ENCODE data around the gene TRIM49D1.
"Not testable (repeated sequence)": the region's sequence is repeated elsewhere in the genome, so short reads cannot be mapped to it uniquely, and the experiment has no call there.

TRIM49D1 gene

DNA sequence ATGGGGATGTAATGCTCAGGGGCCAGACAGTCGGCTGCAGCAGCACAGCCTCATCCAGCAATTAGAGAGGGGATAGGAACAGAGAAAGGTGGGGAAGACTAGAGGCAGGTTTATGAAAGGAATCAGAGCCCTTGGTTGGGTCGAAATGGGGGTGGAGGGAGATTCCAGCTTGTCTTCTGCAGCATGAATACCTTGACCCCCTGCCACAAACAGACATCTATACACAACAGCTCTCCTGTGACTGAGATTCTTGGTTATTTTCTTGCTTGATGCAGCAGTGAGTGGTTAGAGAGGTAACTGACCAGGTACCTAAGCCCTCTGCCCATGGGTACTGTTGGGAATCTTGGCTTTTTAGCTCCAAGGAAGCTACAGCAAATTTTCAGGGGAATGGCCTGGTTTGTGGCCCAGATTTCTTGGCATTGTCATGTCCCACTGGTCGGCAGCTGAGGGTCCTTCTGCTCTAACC lies at the start of gene TRIM49D1:
Gene TRIM49D1, minus strand, starts transcription at position 51 of the 466 bp plus-strand sequence. CDS start 4,535 bp downstream, outside the sequence.
- no peak for DNase-seq

GRCh38 chr11:89965737-89966136 lies 43.7 kb upstream of the TRIM49D1 start, which contains the start of gene TRIM64:
TSS of gene TRIM64 (plus strand) at chr11:89966037. CDS start at chr11:89968504, 2,467 bp downstream.
- DNase-seq, result not testable (repeated sequence)

- not testable (repeated sequence) for DNase-seq
Observed at GRCh38 chr11:89960833-89961232, 38.8 kb upstream of the TRIM49D1 start.

DNA sequence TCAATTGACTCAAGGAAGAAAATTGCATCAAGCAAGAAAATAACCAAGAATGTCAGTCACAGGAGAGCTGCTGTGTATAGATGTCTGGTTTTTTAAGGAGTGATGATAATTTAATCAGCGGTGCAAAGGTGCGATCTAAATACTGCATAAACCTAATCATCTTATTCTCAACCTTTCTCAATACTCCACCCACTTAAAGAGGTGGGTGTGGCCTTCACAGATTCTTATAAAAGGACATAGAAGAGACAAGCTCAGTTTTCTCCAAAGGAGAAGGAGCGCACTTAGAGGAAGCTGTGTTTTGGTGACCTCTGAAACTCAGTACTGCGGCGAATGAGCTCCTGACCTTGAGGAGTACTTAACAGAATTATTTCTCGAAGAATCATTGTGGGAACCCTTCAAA lies 1.7 kb upstream of the TRIM49D1 start, which contains the start of gene TRIM49D2:
Gene TRIM49D2, plus strand, starts transcription at position 301 of the 400 bp plus-strand sequence. CDS start 2,698 bp downstream, outside the sequence.
- DNase-seq, result not testable (repeated sequence)

DNA sequence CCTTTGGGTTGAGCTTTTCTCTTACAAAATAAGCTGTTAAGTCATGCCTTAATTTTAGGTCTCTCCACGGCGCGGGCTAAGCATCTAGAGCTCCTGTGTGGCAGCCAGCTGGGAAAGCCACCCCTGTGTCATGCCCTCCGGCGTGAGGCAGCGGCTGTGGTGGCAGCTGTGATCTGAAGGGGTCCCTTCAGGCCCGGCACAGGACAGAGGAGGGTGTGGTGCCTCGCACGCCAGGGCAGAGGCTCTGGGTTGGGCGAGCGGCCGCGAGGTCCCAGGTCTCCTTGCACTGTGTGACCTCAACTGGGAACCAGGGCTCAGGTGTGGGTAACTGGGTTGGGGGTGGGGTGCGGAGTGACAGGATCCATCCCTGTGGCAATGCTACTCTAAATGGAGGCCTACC lies 21.2 kb downstream of the TRIM49D1 start:
- not testable (repeated sequence) for DNase-seq

DNA sequence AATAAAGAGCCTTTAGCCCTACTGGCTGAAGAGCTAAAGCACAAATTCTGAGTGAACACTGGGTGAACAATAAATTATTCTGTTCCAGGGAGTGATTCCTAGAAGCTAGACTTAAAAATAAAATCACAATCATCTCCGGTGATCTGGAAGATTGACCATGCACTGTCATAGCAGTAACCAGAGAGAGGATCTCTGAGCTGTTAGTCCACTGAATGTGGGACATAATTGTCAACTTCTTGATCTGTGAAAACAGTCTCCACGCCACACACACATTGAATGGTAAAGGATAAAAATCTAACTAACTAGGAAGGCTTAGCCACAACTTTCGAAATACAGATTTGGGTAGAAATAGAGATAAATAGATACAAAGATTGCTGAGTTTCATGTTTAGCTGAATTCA lies 28.8 kb downstream of the TRIM49D1 start:
- not testable (repeated sequence) for DNase-seq

GRCh38 chr11:89877511-89877910 lies 44.5 kb downstream of the TRIM49D1 start:
- DNase-seq, result not testable (repeated sequence)

DNA sequence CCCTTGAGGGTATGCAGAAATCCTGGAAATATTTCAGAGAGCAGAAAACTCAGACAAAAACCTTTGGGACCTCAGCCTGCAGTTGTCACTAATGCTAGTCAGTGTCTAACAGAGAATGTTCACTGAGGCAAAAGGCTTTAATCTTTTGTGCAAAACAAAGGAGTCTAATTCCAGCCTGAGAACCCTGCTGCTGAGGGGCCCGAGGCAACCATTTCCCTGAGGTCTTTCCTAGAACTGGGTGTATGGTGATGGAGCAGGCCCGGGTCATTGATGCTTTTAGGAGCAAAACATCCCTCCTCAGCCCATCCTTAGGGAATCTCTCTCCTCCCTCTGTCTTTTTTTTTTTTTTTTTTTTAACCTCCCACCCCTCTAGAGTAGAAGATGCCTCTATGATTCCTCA lies 49.5 kb downstream of the TRIM49D1 start:
- not testable (repeated sequence) for DNase-seq

- not testable (repeated sequence) for DNase-seq
Observed at GRCh38 chr11:89865223-89865622, 56.8 kb downstream of the TRIM49D1 start.

- not testable (repeated sequence) for DNase-seq
Observed at GRCh38 chr11:89863906-89864704, 57.9 kb downstream of the TRIM49D1 start.
